VCaP (cell line): ENCODE results near the gene TOMM34.

Source experiments
- H3K27ac ChIP-seq: fragments of 450-650 bp; 2 replicates; pipeline ENCODE4 v1.5.1; 2017
- TF ChIP-seq, protein P1 (sequence below): fragments of 450-650 bp; conservative IDR thresholded peaks from 2 replicates; pipeline ENCODE4 v1.5.1; 2017; ENCODE audit warnings: mild to moderate bottlenecking, moderate library complexity

Gene TOMM34

DNA sequence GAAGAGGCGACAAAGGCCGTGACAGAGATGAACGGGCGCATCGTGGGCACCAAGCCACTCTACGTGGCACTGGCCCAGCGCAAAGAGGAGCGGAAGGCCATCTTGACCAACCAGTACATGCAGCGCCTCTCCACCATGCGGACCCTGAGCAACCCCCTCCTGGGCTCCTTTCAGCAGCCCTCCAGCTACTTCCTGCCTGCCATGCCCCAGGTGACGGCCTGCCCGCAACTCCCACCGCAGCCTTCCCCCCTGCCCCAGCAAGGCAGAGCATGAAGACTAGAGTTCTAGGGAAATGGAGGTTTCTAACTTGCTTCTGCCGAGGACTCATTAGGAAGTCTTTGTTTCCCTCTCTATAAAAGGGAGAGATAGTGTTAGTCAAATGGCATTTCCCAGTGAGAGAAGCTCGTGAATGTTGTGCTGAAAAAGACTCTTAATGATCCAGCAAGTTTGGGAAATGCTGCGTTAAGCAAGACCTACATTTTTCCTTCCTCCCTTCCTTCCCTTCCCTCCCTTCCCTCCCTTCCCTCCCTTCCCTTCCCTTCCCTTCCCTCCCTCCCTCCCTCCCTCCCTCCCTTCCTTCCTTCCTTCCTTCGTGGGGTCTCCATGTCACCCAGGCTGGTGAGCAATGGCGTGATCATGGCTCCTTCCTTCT lies 29.6 kb downstream of the TOMM34 start:
- TF ChIP-seq, protein P1, sequence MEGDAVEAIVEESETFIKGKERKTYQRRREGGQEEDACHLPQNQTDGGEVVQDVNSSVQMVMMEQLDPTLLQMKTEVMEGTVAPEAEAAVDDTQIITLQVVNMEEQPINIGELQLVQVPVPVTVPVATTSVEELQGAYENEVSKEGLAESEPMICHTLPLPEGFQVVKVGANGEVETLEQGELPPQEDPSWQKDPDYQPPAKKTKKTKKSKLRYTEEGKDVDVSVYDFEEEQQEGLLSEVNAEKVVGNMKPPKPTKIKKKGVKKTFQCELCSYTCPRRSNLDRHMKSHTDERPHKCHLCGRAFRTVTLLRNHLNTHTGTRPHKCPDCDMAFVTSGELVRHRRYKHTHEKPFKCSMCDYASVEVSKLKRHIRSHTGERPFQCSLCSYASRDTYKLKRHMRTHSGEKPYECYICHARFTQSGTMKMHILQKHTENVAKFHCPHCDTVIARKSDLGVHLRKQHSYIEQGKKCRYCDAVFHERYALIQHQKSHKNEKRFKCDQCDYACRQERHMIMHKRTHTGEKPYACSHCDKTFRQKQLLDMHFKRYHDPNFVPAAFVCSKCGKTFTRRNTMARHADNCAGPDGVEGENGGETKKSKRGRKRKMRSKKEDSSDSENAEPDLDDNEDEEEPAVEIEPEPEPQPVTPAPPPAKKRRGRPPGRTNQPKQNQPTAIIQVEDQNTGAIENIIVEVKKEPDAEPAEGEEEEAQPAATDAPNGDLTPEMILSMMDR = no peak
- H3K27ac ChIP-seq = no peak overlapping the region

DNA sequence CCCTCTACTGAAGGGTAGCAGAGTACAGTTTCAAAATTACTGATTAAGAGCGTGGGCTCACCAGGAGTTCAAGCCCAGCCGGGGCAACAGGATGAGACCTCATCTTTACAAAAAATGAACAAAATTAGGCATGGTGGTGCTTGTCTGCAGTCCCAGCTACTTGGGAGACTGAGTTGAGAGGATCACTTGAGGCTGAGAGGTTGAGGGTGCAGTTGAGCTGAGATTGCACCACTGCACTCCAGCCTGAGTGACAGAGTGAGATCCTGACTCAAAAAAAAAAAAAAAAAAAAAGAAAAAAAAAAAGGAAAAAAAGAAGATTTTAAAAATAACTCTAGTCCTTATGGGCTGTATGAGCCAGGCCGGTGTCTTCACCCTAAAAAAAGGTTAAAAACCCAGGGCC lies 31.6 kb downstream of the TOMM34 start:
- no peak overlapping the region for H3K27ac ChIP-seq
- TF ChIP-seq, protein P1 = no peak

DNA sequence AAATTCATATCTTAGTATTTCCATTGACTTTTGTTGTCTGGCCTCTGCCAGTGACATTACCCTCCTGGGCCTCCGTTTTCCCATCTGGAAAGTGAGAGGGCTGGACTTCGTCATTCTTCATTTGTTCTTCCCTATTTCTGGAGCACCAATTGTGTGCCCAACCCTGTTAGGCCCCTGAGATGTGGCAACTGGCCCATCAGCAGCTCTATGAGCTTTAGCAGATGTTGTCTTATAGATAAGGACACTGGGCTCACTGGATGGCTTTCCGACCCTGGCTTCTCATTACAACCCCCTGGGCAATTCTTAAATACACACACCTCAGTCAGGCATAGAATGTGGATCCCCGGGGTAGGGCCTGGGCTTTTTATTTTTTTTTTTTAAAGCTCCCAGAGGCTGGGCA lies 35.7 kb downstream of the TOMM34 start:
- H3K27ac ChIP-seq = no peak overlapping the region
- TF ChIP-seq, protein P1 = no peak

DNA sequence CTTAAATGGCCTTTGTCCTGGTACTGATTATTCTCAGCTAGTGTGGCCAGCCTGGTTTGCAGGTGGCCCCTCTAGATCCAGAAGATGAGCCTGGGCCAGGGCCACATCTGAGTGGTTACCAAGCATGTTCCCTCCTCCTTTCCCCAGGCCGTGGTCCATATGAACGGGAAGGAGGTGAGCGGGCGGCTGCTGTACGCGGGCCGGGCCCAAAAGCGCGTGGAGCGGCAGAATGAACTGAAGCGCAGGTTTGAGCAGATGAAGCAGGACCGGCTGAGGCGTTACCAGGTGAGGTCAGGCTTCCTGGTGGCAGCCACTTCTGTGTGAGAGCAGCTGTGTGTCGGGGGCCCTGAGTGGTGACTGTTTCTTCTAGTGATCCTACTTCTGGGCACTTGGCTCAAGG lies 38.8 kb downstream of the TOMM34 start:
- TF ChIP-seq, protein P1 = no peak
- no peak overlapping the region for H3K27ac ChIP-seq

DNA sequence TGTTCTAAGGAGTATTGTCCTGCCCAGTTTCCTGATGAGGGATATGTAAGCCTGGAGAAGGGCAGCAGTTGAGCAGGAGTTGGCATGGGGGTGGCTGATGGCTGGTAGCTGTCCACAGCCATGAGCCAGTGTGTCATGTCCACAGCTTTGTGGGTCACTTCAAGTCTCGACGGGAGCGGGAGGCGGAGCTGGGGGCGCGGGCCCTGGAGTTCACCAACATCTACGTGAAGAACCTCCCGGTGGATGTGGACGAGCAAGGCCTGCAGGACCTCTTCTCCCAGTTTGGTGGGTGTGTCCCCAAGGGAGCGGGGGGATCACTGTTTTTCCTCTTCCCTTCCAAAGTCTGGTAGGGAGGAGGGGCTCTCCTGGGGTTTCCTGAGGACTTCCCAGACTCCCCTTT lies 41.4 kb downstream of the TOMM34 start:
- no peak overlapping the region for H3K27ac ChIP-seq
- TF ChIP-seq, protein P1 = no peak

DNA sequence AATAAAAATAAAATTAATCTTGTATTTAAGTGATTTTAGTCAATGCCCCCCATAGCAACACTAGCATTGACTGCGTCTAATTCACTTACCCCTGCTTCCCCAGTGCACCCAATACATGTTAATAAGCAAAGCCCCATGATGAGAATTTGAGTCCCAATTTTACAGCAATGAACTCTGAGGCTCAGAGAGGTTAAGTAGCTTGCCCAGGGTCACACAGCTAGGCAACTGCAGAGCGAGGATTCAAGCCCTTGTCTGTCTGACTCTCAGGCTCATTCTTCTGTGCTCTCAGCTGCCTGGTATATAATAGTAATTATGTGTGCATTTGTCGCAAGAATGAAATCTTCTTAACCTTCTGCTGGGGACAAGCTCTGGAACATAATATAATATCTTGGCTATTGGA lies 41.9 kb downstream of the TOMM34 start:
- H3K27ac ChIP-seq = no peak overlapping the region
- TF ChIP-seq, protein P1 = no peak

DNA sequence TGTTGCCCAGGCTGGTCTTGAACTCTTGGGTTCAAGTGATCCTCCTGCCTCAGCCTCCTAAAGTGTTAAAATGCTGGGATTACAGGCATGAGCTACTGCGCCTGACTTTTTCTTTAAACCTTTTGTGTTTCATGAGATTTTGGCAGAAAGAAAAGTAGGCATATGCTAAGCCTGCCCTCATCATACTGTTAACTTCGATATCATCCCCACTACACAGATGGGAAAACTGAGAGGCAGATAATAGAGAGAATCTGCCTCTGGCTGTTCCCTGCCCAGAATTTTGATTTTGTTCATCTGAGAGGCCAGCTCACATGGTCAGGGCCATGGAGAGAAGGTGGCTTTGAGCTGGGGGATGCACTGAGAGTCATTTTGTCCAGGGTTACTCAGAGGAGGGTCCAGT lies 42.8 kb downstream of the TOMM34 start:
- TF ChIP-seq, protein P1 = no peak
- no peak overlapping the region for H3K27ac ChIP-seq
